Iris pigment epithelial cell (primary cell): Measurements from ENCODE around the gene LGI2.

ENCODE experiments used
- DNase-seq: peaks from one replicate; pipeline ENCODE4 v3.0.0-alpha.2; 2011; ENCODE audit warnings: low read depth

LGI2 gene

DNA sequence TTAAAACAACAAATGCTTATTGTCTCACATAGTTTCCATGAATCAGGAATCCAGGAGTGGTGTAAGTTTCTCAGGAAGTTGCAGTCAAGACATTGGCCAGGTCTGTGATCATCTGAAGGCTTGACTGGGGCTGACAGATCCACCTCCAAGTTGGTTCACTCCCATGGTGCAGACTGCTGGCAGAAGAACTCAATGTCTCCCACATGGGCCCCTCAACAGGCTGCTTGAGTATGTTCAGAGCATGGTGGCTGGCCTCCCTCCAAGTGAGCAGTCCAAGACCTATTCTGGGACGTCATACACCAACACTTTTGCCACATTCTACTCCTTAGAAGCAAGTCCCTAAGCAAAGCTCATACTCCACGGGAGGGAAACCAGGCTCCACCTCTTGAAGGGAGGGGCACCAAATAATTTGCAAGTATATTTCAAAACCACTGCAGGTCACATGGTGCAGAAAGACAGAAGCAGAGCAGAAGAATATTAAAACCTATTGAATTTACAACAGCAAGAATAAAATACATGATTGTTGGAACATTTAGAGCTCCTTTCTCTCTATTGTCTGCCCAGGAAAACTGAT lies 35.3 kb downstream of the LGI2 start:
- DNase-seq, result no peak

DNA sequence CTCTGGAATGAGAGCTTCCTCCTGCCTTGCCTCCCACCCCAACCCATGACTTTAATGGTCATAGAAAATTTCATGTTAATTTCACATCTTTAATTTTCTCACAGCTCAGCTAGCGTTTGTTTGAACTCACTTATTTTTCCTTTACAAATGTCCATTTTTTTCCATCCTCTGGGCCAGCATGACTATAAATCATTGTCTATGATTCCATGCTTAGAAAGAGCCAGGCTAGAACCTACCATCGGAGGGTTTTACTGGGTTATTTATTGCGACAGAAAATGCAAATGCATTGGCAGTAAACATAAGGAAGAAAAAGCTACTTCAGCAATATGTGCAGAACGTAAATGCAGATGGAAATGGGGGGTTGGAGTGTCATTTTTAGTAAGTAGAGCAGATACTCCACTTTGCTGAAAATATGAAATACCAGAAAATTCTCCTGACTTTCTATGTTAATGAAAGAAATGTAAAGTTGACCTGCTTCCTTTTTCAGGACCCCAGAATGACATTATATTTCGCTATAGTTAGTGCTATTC lies 37.1 kb downstream of the LGI2 start:
- DNase-seq, result no peak

DNA sequence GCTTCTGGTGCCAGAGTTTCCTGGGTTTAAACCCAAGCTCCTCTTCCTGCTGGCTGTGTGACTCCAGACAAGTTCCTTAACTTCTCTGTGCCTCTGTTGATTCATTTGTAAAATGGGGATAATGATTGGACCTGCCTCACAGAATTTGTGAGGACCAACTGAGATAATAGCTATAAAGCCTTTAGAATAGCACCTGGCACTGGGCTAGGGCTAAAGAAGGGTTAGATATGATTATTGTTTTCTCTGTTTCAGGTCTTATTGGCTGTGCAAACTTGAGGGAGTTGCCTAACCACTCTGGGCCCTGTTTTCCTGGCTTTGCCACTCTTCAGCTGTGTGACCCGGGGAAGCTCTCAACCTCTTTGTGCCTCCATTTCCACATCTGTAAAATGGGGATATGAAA lies 37.8 kb downstream of the LGI2 start:
- DNase-seq, result no peak

DNA sequence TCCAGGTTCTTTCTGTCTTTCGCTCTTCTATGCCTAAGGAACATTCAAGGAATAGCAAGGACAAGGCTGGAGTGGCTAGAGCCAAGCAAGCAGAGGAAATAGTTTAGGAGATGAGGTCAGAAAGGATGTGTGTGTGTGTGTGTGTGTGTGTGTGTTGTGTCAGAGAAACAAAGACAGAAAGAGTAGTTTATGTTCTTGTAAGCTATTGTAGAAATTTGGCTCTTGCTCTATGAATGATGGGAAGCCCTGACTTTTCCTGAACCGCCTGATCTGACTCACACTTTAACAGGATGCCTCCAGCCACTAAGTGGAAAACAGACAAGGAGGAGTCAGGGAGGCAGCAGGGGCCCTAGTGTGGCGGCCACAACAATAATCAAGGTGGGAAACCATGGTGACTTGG lies 39.7 kb downstream of the LGI2 start:
- DNase-seq, result peak; percentile 31

DNA sequence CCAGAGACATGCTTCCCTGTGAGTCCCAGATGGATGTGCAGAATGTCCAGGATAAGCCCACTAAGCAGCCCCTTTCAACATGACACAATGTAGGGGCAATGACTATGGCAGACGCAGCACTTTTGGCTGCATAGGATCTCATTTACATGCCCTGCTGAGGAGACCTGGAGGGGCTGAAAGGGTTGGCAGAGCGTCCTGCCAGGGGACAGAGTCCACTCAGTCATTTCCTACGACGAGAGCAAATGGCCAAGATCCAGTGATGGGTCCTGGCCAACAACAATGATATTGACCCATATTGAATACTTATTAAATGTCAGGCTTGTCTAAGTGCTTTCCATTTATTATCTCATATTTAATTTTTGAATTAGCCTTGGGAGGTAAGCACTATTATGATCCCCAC lies 41.4 kb downstream of the LGI2 start:
- DNase-seq, result no peak

DNA sequence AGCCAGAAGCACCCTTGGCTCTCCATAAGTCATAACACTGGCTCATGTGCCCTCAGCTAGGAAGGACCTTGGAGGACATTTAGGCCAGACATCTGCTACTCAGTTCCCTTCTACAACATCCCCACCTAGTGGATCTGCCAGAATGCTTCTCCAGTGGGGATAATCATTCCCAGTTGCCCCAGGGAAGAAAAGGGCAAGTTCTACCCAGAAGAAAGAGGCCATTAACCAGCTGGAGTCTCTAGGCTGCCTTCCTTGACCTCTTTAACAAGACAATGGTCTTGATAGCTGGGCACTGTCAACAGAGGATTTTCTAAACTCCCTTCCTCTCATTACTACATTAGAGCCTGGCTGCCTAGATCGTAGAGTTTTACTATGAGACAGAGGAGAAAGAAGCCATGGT lies 42.0 kb downstream of the LGI2 start:
- peak; percentile 33 for DNase-seq

DNA sequence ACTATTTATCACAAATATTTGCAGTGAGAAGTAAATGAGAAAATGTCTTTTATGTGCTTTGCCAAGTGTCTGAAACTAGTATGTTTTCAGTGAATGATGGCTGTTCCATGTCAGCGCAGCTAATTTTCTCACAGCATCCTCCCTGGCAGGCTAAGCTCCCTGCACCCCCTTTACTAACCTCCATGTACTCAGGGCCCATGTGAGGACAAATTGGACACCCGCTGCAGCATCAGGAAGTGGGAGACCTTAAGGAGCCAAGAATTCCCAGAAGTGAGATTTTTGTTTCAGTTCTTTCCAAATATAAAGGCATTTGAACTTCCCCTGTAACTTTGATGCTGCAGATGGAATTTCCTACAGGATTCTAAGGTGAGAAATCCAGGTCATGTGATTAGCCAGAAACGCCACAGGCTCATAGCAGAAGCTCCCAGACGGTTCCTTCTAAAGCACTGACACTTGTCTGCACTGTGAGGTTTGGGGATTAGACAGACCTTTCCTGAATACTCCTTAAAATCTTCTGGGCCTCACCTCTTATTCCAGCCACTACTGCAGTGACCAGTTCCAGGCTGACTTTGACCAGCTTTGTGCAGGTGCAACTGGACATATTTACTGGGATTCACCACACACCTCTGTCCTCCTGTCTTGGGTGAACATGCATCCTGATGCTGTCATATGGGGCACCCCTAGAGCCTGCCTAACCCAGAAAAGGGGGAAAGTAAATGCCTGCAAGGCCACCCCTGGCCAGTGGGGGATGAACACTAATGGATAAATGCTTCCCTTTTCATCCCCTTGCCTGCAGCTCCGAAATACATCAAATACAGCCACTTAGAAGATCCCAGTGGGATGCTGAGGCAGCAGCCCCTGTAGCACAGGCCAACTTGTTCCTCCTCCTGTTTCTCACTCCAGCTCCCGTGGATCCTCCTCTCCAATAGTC lies 45.9 kb downstream of the LGI2 start:
- no peak for DNase-seq

DNA sequence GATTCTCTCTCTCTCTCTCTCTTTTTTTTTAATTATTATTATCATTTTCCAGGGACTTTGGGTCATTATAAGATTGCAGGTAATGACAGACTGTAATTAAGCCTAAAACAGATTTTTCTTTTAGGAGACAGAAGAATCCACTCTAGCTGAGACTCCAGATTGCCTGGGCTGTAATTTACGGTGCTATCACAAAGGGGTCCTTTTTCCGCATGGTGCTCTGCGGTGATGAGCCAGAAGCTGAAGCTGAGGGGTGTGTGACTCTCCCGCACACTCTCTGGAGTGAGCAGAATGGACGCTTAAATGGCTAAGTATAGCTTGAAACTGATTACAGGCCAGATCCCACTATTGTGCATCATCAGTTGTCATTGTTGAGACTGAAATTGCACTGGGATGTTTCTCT lies 50.0 kb downstream of the LGI2 start:
- DNase-seq, result no peak

DNA sequence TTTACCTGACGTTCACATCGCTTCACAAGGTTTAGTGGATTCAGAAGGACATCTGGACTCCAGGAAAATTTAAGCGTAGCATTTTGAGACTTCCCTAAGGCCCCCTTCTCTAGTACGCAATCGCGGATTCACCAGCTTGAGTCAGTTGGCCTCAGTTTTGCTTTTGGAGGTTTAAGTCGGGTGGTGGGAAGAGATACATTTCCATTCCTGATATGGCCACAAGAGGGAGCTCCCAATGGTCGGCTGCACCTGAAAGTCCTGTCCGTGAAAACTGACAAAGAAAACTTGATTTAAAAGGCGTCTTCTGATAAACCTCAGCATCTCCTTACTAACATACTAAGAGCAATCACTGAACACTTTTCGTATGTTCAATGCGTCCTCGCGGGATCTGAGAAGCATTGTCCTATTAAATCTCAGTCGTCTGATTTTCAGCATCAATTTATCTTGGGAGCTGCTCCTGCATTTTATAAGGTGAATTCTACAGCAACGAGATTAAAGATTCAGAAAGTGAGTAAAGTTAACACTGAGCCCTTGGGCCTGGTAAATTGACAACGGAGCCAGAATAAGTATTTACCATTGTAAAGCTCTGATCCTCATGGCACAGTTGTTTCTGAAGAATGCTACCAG lies 50.6 kb downstream of the LGI2 start:
- peak; percentile 71 for DNase-seq

DNA sequence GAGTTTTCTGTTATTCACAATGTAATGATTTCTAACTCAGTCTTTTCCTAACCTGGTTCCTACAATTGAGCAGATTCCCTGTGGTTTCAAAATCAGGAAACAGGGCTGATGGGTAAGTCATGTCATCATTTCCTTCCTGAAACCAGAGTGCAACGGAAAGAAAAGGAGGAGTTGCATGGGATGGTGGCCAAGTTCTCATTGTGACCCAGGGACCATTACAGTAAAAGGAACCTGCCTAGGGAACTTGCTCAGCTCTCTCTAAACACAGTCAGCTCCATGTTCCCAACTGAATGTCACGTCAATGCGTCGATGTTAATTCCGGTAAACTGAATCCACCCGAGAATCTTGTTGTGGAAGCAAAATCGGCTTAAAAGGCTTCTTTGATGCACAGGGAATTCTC lies 51.2 kb downstream of the LGI2 start:
- peak; percentile 7 for DNase-seq

DNA sequence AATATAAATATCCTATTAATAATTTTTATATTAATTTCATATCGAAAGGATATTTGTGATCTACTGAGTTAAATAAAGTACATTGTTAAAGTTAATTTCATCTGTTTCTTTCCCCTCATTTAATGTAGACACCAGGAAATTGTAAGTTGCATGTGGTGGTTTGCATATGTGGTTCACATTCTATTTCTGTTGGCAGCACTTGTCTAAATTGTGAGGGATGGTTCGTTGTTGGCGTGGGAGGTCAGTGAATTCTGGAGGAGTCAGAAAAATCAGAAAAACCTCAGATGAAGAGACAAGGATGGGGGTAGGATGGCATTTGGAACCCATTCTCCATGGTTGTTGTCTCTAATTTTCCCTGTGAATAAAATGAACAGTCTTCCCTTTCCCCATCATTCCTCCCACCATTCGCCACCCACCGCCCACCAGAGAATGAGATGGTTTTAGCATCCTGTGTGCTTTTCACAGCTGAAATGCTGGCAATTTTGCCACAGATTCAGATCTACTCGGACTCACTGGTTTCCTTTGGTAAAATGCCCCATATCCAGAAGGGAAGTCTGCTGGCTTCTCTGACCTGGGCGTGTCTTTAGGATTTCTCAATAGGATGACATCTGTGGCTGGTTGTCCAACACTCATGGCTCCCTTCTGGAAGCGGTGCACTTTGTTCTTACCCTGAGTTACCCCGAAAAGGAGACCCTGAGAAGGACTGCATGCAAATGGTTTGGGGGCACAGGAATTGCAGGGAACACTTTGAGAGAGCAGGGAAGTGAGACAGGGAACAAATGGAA lies 52.3 kb downstream of the LGI2 start:
- no peak for DNase-seq

DNA sequence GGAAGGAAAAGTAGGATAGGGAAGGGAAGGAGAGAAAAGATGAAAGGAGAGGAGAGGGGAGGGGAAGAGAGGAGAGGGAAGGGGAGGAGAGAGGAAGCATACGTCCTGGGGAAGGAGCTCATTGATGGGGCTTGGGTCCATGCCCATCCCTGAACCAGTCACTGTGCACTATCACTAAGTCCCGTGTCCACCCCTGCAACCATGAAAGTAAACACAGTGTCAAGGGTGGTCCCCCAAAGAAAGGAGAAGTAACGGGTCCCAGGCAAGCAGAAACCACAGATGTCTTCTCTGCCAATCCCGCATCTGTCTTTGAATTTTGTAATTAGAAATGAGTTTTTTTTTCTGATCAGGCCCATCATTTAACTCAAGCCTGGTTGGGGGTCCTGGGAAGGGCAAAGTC lies 55.2 kb downstream of the LGI2 start:
- no peak for DNase-seq

DNA sequence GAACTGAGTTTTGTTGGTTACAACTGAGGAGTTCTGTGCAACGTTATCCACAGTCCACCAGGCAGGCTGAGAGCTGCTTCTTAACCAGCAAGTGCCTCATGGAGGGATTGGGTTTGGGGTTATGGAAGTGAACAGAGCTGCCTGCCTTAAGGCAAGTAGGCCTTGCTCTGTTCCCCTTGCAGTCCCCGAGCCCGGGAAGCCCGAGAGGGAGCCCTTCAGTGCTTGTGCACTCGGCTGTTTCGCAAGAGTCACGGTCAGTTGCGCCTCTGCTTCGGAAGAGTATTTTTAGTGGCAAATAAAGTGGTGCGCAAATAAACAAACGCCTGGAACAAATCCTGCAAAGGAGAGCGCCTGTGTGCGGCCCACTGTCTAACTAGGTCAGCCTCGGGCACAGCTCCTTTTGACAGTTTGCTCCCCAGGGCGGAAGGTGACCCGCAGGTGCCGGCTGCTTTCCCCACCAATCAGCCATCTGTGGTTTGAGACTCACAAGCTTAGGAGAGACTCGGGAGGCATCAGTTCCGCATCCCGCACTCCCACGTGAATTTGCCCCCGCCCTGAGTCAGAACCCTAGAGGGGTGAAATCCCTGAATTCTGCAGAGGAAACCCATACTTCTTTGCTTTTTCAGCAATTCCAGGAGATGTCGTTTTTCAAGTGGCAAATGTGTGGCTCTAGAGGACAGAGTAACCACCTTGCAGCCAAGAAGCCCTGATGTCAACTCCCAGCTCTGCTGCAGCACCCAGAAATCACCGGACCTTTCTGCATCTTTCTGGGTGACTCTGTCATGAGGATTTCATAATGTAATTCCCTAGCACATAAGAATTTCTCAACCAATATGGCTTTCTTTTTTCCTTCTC lies 56.8 kb downstream of the LGI2 start:
- DNase-seq, result no peak

DNA sequence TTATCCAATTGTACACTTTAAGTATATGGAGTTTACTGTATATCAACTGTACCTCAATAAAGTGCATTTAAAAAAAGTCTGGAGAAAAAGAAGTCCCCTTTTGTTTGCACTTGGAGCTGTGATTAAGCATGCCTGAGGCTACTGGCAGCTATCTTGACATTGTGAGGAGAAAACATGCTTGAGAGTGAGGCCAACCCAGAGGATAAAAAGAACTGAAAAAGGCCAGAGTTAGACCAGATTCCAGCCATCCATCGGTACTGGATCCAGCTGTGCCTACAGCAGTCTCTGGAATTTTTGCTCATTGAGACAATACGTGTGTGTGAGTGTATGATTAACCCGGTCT lies 57.4 kb downstream of the LGI2 start:
- DNase-seq, result no peak

DNA sequence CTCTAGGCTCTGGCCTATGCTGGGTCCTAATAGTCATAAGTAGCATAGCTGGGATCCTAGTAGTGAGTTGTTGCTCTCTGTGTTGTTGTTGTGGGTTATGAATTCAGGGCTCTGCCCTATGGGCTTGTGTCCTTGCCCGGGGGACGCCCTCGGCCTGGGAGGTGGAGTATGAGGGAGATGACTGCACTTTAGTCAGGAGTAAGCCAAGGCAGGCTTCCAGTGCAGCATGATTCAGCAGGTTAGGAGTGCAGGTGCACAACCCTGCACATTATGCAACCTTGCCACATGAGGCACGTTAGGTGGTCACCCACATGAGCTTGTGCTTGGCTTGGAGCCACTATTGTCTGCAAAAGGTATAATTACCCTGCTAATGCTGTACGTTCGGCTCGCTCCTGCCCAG lies 59.6 kb downstream of the LGI2 start:
- no peak for DNase-seq

DNA sequence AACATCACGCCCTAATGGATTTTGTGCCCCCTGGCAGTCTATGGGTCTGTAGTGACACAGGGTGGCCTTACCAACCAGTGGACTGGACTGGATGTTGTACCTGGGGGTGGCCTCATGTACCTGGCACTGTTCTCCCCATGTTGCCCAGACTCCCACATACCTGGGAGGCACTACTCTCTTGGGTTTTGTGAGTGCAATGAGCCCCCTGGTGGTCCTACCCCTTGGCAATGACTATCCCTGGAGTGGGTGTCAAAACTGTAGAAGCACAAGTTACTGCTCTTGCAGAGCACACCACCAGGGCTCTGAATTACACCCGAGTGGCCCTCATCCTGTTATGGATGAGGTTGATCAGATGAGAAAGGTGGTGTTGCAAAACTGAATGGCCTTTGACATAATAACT lies 60.1 kb downstream of the LGI2 start:
- DNase-seq, result no peak

DNA sequence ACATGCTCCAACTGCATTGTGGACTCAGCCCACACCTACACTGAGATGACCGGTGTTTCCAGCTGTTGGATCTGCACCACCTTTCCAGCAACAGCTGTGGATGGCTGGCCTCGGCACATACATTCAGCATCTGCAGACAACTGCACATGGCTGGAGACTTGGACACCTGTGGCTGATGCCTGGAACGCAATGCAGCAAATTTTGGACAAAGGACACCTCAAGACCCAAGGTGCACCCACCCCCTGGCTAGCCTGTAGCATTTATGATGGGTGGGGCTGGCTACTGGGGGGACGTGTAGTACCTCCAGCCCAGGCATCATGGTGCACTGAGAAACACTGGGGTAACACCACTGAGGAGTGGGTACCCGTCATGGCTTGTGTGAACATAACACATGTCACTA lies 60.6 kb downstream of the LGI2 start:
- DNase-seq, result no peak

DNA sequence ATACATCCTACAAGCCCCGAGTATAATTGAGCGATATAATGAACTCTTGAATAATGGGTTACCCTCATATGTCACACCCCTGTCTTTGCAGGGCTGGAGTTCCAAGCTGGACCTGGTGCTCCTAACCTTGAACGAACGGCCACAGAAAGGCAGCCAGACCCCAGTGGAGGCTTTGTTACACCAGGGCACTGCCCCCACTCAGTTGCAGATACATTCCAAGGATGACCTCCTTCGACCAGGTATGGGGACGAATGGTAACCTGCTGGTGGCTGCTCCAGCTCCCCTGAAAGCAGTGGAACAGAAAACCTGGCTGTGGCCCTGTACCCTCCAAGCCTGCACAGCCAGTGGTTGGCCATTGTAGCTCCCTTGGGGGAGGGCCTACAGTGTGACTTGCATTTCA lies 61.3 kb downstream of the LGI2 start:
- DNase-seq, result no peak

DNA sequence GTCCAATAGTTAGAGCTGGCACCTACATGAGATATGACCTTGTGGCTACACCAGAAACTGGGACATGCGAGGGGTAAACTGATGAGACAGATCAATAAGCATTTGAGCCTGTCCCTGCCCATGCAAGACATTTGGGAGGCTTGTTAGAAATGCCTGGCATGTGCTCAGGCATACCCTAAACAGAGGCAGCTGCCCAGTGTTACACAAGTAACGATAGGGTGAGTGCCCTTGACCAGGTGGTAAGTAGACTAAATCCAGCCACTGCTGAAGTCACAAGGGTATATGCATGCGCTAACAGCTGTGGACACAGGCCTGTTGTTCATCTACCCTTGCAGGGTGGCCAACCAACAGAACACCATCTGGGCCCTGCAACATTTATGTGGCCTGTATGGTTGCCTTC lies 61.8 kb downstream of the LGI2 start:
- no peak for DNase-seq

DNA sequence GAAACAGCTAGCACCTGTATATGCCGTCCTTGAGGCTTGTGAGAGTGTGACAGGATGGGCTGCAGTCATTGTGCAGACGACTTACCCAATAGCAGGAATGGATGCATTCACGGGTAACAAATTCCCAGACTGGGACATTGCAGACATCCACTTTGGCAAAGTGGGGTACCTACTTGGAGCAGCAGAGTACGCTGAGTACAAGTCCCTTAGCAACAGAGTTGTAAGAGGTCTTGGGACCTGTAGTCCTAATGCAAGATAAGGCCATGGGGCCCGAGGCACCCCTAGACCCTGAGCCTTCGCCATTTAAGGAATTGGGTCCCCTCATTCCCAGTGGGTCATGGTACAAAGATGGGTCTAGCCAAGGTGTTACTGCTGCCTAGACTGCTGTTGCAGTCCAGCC lies 62.5 kb downstream of the LGI2 start:
- DNase-seq, result no peak

DNA sequence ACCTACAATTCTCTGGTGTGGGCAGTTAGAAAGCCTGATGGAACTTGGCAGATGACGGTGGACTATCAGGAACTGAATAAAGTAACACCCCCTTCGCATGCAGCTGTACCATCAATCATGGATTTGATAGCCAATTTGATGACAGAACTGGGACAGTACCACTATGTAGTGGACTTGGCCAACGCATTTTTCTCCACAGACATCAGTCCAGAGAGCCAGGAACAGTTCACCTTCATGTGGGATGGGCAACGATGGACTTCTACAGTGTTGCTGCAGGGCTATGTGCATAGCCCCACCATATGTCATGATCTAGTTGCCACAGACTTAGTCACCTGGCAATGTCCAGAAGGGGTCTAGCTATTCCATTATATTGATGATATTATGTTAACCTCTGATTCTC lies 63.4 kb downstream of the LGI2 start:
- DNase-seq, result no peak

DNA sequence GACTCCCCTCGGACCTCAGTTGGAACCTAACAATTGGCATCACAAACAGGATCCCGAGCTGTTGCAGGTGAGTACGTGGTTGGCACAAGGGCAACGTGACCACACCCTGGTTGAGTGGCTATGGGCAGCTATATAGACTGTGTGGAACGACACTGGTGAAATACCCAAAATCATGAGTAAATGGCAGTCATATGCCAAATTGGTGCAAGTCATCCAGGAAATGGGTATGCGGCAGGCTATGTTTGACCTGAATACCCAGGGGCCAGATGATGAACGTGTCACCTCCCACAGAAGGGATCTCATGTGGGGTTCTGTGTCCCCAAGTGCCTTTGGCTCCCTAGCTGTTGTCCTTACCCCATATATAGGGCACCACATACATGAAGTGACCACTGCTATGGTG lies 64.7 kb downstream of the LGI2 start:
- DNase-seq, result no peak
